Panc1 (cell line): ENCODE results near the gene DOCK4. TPM values are rescaled to one million over a fixed set of nuclear protein-coding genes. Genes with fewer than 3 reads are reported as not detected.

Experiments used
- ATAC-seq: fragments of 200-7000 bp; cut with Tn5 transposase; 2 replicates; pipeline ENCODE4 v1.9.1; 2020; ENCODE audit warnings: mild to moderate bottlenecking, moderate library complexity
- BruUV-seq: library from RNA; stranded (reverse); fragments of 400-500 nt; replicated peaks from 2 replicates; lab custom pipeline; 2021; lab: Mats Ljungman, UMichigan
- CTCF ChIA-PET: fragments of 300-600 bp; sonication (Branson Sonifier 250); formaldehyde crosslinking; loops from one replicate; lab custom pipeline; 2022; ENCODE audit warnings: antibody characterized with exemption; lab: Charles Lee
- POLR2A ChIA-PET: fragments of 300-600 bp; sonication (Branson Sonifier 250); formaldehyde crosslinking; loops from one replicate; lab custom pipeline; 2022; ENCODE audit warnings: antibody characterized with exemption; lab: Charles Lee
- DNase-seq: peaks from one replicate; pipeline ENCODE4 v3.0.0-alpha.2; 2010; ENCODE audit warnings: low read depth, low spot score
- H3K27ac ChIP-seq: 2 replicates; pipeline ENCODE4 v1.5.1; 2011; ENCODE audit warnings: mild to moderate bottlenecking, low read length, inconsistent platforms
- H3K27me3 ChIP-seq: fragments of 200-500 bp; sonication (Bioruptor generic); 2 replicates; pipeline ENCODE4 v1.6.0; 2014; ENCODE audit warnings: low read length, inconsistent platforms; ENCODE audit not compliant: control insufficient read depth, insufficient read depth
- H3K36me3 ChIP-seq: fragments of 200-500 bp; sonication (Bioruptor generic); 2 replicates; pipeline ENCODE4 v1.5.1; 2014; ENCODE audit warnings: inconsistent platforms, mild to moderate bottlenecking, low read length, moderate library complexity; ENCODE audit not compliant: control insufficient read depth, insufficient read depth
- H3K4me1 ChIP-seq: 2 replicates; pipeline ENCODE4 v1.5.1; 2011; ENCODE audit warnings: inconsistent platforms, mild to moderate bottlenecking, low read length, moderate library complexity; ENCODE audit not compliant: control insufficient read depth, insufficient read depth
- H3K4me3 ChIP-seq, 2 experiments: 2 replicates each; pipeline ENCODE4 v1.5.1; 2011 to 2012; ENCODE audit warnings: low read depth in 2 of 2, low read length in 2 of 2, mild to moderate bottlenecking in 2 of 2, inconsistent platforms in 1 of 2, moderate library complexity in 1 of 2
- H3K9me3 ChIP-seq: fragments of 200-500 bp; sonication (Bioruptor generic); 2 replicates; pipeline ENCODE4 v1.5.1; 2014; ENCODE audit warnings: low read depth, mild to moderate bottlenecking, inconsistent platforms, low read length, moderate library complexity; ENCODE audit not compliant: control insufficient read depth, insufficient read depth
- POLR2AphosphoS5 ChIP-seq: IDR thresholded peaks from 2 replicates; pipeline ENCODE4 v1.6.1; 2012; ENCODE audit warnings: mild to moderate bottlenecking, low read depth, low read length, moderate library complexity
- SIN3A ChIP-seq: IDR thresholded peaks from 2 replicates; pipeline ENCODE4 v1.6.1; 2012; ENCODE audit warnings: low read depth, mild to moderate bottlenecking, low read length, moderate library complexity, borderline replicate concordance; ENCODE audit not compliant: insufficient read depth
- TCF7L2 ChIP-seq: IDR thresholded peaks from 2 replicates; pipeline ENCODE4 v1.6.1; 2011; ENCODE audit warnings: mild to moderate bottlenecking, low read depth, low read length, inconsistent platforms
- in situ Hi-C: cut with HindIII; loops from 2 replicates; pipeline ENCODE4 v1.10.0; 2016; ENCODE audit warnings: low sequenced_read_pairs, low pct_unique_long_range_greater_than_20kb
- intact Hi-C: fragments of 100-400 bp; cut with micrococcal nuclease; formaldehyde crosslinking; loops from one replicate; pipeline ENCODE4 v1.10.0; 2022; ENCODE audit not compliant: unreplicated experiment
- total RNA-seq: library from RNA; stranded (reverse); gene quantifications from one replicate; pipeline ENCODE4 v1.2.1, GENCODE V29; 2021; ENCODE audit not compliant: unreplicated experiment
- TF ChIP-seq, protein P1 (sequence below): fragments of 450-650 bp; IDR thresholded peaks from 2 replicates; pipeline ENCODE4 v1.5.1; 2017; ENCODE audit warnings: mild to moderate bottlenecking
- TF ChIP-seq, protein P2 (sequence below), 2 experiments: IDR thresholded peaks; 2 replicates each; pipeline ENCODE4 v1.6.1; 2011 to 2012; ENCODE audit warnings: low read depth in 2 of 2, control low read depth in 1 of 2, low read length in 1 of 2, mild to moderate bottlenecking in 1 of 2, moderate library complexity in 1 of 2; ENCODE audit not compliant: insufficient read depth in 1 of 2

DOCK4 gene
- total RNA-seq, 1 experiment from 2014 or later, result 10.8 TPM

DNA sequence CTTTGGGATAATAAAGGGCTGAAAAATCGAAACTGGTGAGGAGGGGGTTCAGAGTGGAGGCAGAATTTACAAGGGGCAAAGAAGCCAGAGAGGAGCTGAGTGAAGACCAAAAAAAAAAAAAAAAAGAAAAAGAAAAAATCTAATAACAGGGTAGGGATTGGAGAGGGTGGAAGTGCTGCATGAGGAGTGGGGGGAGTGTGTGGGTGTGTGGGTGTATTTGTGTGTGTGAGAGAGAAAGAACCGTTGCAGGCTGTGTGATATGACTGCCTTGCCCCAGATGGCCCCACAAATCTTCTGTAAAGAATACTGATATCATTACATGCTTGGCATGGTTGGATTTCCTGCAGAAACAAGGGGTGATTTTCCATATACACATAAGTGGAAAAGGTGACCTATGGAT, 436.1 kb downstream of the DOCK4 start:
- Histone ChIP-seq H3K4me1 (no peaks in the 10 kb centered on the region), H3K27me3 (no peaks in the 10 kb centered on the region), H3K27ac (no peak overlapping the region), H3K36me3 (no peaks in the 10 kb centered on the region), H3K9me3 (no peaks in the 10 kb centered on the region), H3K4me3 (no peak overlapping the region)
- intact Hi-C loops (no loop called here), in situ Hi-C loops (no loop called here)
- no TSS peak for BruUV-seq
- no peak for ATAC-seq
- POLR2A ChIA-PET, result no interaction called here
- TF ChIP-seq POLR2AphosphoS5 (no peak), SIN3A (no peak), TCF7L2 (no peak)
- TF ChIP-seq, protein P1, sequence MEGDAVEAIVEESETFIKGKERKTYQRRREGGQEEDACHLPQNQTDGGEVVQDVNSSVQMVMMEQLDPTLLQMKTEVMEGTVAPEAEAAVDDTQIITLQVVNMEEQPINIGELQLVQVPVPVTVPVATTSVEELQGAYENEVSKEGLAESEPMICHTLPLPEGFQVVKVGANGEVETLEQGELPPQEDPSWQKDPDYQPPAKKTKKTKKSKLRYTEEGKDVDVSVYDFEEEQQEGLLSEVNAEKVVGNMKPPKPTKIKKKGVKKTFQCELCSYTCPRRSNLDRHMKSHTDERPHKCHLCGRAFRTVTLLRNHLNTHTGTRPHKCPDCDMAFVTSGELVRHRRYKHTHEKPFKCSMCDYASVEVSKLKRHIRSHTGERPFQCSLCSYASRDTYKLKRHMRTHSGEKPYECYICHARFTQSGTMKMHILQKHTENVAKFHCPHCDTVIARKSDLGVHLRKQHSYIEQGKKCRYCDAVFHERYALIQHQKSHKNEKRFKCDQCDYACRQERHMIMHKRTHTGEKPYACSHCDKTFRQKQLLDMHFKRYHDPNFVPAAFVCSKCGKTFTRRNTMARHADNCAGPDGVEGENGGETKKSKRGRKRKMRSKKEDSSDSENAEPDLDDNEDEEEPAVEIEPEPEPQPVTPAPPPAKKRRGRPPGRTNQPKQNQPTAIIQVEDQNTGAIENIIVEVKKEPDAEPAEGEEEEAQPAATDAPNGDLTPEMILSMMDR, result no peak
- TF ChIP-seq, protein P2, sequence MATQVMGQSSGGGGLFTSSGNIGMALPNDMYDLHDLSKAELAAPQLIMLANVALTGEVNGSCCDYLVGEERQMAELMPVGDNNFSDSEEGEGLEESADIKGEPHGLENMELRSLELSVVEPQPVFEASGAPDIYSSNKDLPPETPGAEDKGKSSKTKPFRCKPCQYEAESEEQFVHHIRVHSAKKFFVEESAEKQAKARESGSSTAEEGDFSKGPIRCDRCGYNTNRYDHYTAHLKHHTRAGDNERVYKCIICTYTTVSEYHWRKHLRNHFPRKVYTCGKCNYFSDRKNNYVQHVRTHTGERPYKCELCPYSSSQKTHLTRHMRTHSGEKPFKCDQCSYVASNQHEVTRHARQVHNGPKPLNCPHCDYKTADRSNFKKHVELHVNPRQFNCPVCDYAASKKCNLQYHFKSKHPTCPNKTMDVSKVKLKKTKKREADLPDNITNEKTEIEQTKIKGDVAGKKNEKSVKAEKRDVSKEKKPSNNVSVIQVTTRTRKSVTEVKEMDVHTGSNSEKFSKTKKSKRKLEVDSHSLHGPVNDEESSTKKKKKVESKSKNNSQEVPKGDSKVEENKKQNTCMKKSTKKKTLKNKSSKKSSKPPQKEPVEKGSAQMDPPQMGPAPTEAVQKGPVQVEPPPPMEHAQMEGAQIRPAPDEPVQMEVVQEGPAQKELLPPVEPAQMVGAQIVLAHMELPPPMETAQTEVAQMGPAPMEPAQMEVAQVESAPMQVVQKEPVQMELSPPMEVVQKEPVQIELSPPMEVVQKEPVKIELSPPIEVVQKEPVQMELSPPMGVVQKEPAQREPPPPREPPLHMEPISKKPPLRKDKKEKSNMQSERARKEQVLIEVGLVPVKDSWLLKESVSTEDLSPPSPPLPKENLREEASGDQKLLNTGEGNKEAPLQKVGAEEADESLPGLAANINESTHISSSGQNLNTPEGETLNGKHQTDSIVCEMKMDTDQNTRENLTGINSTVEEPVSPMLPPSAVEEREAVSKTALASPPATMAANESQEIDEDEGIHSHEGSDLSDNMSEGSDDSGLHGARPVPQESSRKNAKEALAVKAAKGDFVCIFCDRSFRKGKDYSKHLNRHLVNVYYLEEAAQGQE (IDR thresholded peaks at IDR 0.05; ENCODE audit: insufficient read depth in 1 of 2, low read depth in 2 of 2, low read length in 1 of 2), result no peak
- no peak for DNase-seq
- CTCF ChIA-PET, result no interaction called here

DNA sequence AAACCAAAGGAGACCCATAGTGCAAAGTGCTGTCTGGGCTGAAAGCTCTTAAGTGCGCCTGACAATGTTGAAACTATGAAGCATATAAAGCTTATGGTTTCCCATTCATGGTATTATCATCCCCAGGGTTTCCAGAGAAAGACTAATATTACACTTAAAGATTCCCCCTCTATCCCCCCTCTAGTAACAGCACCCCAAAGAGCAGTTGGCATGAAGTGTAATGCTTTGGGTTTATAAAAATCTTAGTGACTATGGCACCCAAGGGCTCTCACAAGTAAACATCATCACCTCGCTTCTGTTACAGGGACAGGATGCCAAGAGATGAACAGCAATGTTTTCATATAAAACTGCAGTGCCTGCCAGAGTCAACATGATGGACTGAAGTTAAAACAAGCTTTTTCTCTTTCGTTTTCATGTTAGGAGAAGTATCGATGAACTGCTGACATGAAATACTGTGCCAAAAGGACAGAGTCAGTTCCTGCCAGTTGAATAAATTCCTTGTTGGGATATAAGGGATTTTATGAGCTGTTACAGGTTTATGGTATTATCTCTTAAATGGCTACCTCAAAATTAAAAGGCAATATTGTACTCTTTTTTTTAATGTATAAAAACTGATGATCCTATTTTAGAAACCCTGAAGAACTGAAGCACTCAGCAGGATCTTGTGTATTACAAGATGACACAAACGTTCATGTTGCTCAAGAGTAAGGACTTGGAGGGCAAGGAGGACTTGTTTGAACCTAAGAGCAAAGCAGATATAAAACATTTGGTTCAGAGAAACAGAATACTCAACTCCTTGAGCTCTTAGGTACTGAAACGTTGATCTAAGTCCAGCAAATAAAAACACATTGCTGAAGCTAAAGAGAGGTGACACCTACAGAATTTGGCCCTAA, 440.2 kb downstream of the DOCK4 start:
- ChIA-PET POLR2A (no interaction called here), CTCF (no interaction called here)
- in situ Hi-C loops (no loop called here), intact Hi-C loops (no loop called here)
- DNase-seq (no peak), ATAC-seq (no peak)
- H3K27ac ChIP-seq, result no peak overlapping the region
- no peak for TF ChIP-seq TCF7L2
- TF ChIP-seq, protein P1, result no peak
- TF ChIP-seq POLR2AphosphoS5, result no peak
- no peak for TF ChIP-seq SIN3A
- TF ChIP-seq, protein P2 (IDR thresholded peaks at IDR 0.05; ENCODE audit: insufficient read depth in 1 of 2, low read depth in 2 of 2, low read length in 1 of 2), result no peak
- H3K4me3 ChIP-seq, result no peak overlapping the region
- no peaks in the 10 kb centered on the region for H3K27me3 ChIP-seq
- no peaks in the 10 kb centered on the region for H3K4me1 ChIP-seq
- no peaks in the 10 kb centered on the region for H3K9me3 ChIP-seq
- BruUV-seq, result no TSS peak
- no peaks in the 10 kb centered on the region for H3K36me3 ChIP-seq
